Heart right ventricle (tissue), 16 donors: Measurements from ENCODE around the gene NUP42. TPM values are rescaled to one million over a fixed set of nuclear protein-coding genes. Genes with fewer than 3 reads are reported as not detected.
A peak's percentile ranks its signal among the peaks of the same experiment; 100 is the strongest.

Source experiments
- ATAC-seq, 8 donors: fragments of 200-7000 bp; cut with Tn5 transposase; one replicate each; pipeline ENCODE4 v1.9.1; 2020; ENCODE audit warnings: mild to moderate bottlenecking in 8 of 8, moderate library complexity in 8 of 8, moderate number of reproducible peaks in 1 of 8
- DNase-seq, 2 donors: peaks; one replicate each; pipeline ENCODE4 v3.0.0-alpha.2; 2020
- H3K27ac ChIP-seq, 10 donors: fragments of 200-600 bp; sonication (generic) in 2 of 10; one replicate each; pipeline versions ENCODE4 v1.5.0 to v1.8.0; 2020 to 2022; ENCODE audit warnings: mild to moderate bottlenecking in 3 of 10
- H3K27me3 ChIP-seq, 7 donors: fragments of 200-600 bp; one replicate each; pipeline ENCODE4 v1.8.0; 2021 to 2022; ENCODE audit warnings: mild to moderate bottlenecking in 2 of 7
- H3K36me3 ChIP-seq, 9 donors: fragments of 200-600 bp; sonication (generic) in 1 of 9; one replicate each; pipeline versions ENCODE4 v1.5.0 to v1.8.0; 2020 to 2022; ENCODE audit warnings: mild to moderate bottlenecking in 2 of 9
- H3K4me1 ChIP-seq, 9 donors: fragments of 200-600 bp; sonication (generic) in 1 of 9; one replicate each; pipeline versions ENCODE4 v1.5.0 to v1.8.0; 2020 to 2022; ENCODE audit warnings: mild to moderate bottlenecking in 4 of 9
- H3K4me3 ChIP-seq, 10 donors: fragments of 200-600 bp; sonication (generic) in 2 of 10; one replicate each; pipeline versions ENCODE4 v1.5.0 to v1.8.0; 2020 to 2022; ENCODE audit warnings: mild to moderate bottlenecking in 7 of 10, moderate library complexity in 2 of 10
- H3K9me3 ChIP-seq, 11 donors: fragments of 200-600 bp in 10 of 11; sonication (generic) in 2 of 11; one replicate each; pipeline versions ENCODE4 v1.5.0 to v1.8.0; 2013 to 2022; ENCODE audit warnings: mild to moderate bottlenecking in 2 of 11, control low read depth in 1 of 11, moderate library complexity in 1 of 11
- WGBS, 2 donors: extraction: QIAGEN DNeasy Blood & Tissue Kit; methylation state at CpG; one replicate each; pipeline ENCODE4 v1.1.7; 2013; ENCODE audit warnings: inconsistent platforms in 1 of 2; 5-methylcytosine and 5-hydroxymethylcytosine counted together
- intact Hi-C, 10 donors: fragments of 100-400 bp; cut with DNase I; formaldehyde crosslinking; loops; one replicate each; pipeline versions ENCODE4 v1.11.1 to v1.14.2; 2022
- polyA plus RNA-seq, 2 donors: library from polyadenylated mRNA; stranded (reverse); fragments of 200-250 nt; gene quantifications; one replicate each; pipeline ENCODE4 v1.2.3, GENCODE V29; 2013
- total RNA-seq, 10 donors: library from RNA; stranded (reverse); fragmentation: NEBNext Ultra II Directional in 3 of 10; extraction: Animal tissue kit (Norgen Biotek cat#: 25700) in 3 of 10; gene quantifications; one replicate each; pipeline versions ENCODE4 v1.2.1 to v1.2.4, GENCODE V29; 2021 to 2023
- TF ChIP-seq, protein P1 (sequence below), 9 donors: fragments of 200-600 bp; sonication (generic) in 2 of 9; IDR thresholded peaks; one replicate each; pipeline versions ENCODE4 v1.5.0 to v1.8.0; 2021 to 2022; ENCODE audit warnings: antibody characterized with exemption in 9 of 9, mild to moderate bottlenecking in 5 of 9, moderate library complexity in 1 of 9
- donor health status: Arrhythmogenic right ventricular cardiomyopathy.
- donor health status: ischemic (EF 13 %, LVEDD 7.1; RV severe dilation, severe dysfunction).
- donor health status: healthy with polysubstance abuse.
- donor health status: DM: no; HTN: yes; CAD: no.
- donor health status: DM: no; HTN: no; CAD: no.
- donor health status: ischemic (EF 25% LVEDD 6.9; RV normal size, moderate dysfunction).
- donor health status: ischemic (EF 25% LVEDD 5.7; RV mildly dilated, moderate dysfunction).
- donor health status: healthy.
- donor health status: DM: yes; HTN: yes; CAD: no.
- donor health status: Ischemic cardiomyopathy.
- donor health status: ischemic (EF 35%, LVEDD 5.7; RV mildly dilated, moderate dysfunction).
- donor health status: nonischemic (EF 11% LVEDD 7.7; RV severe dilation, severe dysfunction).
- donor health status: DM: yes; HTN: yes; CAD: no.
- donor health status: PGD.
- donor health status: ischemic (EF 29% LVEDD 5.4; RV normal size, mild dysfunction).
- donor health status: nonischemic (EF 23%, LVEDD 6.1; RV moderate dilation, normal function).

NUP42 gene
- total and polyA plus RNA-seq, 12 donors, result 14.7 to 26.1 (median 21.0) TPM

GRCh38 chr7:23238983-23239652 lies 57.3 kb downstream of the NUP42 start:
- Histone ChIP-seq H3K27me3 (no peaks in the 10 kb centered on the region), H3K4me3 (no peak overlapping the region), H3K9me3 (no peaks in the 10 kb centered on the region), H3K27ac (no peak overlapping the region), H3K36me3 (no peaks in the 10 kb centered on the region), H3K4me1 (peaks cover 0 to 18% (median 0%) of the 10 kb centered on the region in 9 donors)
- intact Hi-C loops, result no loop called here
- ATAC-seq, result no peak
- WGBS, 2 donors, result 91 to 92% methylated on average over 11 of the region's 11 CpGs
- DNase-seq, result no peak
- TF ChIP-seq, protein P1, sequence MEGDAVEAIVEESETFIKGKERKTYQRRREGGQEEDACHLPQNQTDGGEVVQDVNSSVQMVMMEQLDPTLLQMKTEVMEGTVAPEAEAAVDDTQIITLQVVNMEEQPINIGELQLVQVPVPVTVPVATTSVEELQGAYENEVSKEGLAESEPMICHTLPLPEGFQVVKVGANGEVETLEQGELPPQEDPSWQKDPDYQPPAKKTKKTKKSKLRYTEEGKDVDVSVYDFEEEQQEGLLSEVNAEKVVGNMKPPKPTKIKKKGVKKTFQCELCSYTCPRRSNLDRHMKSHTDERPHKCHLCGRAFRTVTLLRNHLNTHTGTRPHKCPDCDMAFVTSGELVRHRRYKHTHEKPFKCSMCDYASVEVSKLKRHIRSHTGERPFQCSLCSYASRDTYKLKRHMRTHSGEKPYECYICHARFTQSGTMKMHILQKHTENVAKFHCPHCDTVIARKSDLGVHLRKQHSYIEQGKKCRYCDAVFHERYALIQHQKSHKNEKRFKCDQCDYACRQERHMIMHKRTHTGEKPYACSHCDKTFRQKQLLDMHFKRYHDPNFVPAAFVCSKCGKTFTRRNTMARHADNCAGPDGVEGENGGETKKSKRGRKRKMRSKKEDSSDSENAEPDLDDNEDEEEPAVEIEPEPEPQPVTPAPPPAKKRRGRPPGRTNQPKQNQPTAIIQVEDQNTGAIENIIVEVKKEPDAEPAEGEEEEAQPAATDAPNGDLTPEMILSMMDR (IDR thresholded peaks at IDR 0.05), result no peak

- H3K27me3 ChIP-seq, result no peaks in the 10 kb centered on the region
- intact Hi-C loops, result loop anchor here in 4 of 10 donors (10.0 kb wide), 2 partner anchors 45 to 135 kb away; partner anchors contain the start of gene KLHL7 (in 2 of the 4)
- TF ChIP-seq, protein P1 (IDR thresholded peaks at IDR 0.05), result no peak
- no peak overlapping the region for H3K4me3 ChIP-seq
- H3K27ac ChIP-seq, result no peak overlapping the region
- H3K36me3 ChIP-seq, result no peaks in the 10 kb centered on the region
- WGBS, 2 donors, result 78 to 84% methylated on average over 5 of the region's 5 CpGs
- no peak for ATAC-seq
- H3K4me1 ChIP-seq, result peaks cover 0 to 16% (median 0%) of the 10 kb centered on the region in 9 donors
- no peaks in the 10 kb centered on the region for H3K9me3 ChIP-seq
- no peak for DNase-seq
Observed at GRCh38 chr7:23239698-23240097, 57.9 kb downstream of the NUP42 start.

GRCh38 chr7:23242321-23242720 lies 60.5 kb downstream of the NUP42 start:
- DNase-seq (no peak), ATAC-seq (peak in 1 of 8 donors; percentile 13)
- H3K27ac ChIP-seq, result peak overlapping the region in 5 of 10 donors; percentile 23 to 76 (median 64)
- H3K4me3 ChIP-seq, result no peak overlapping the region
- intact Hi-C loops, result loop anchor here in 4 of 10 donors (10.0 kb wide), 2 partner anchors 48 to 138 kb away; partner anchors contain the start of gene KLHL7 (in 2 of the 4)
- peaks cover 0 to 3% (median 0%) of the 10 kb centered on the region in 7 donors for H3K27me3 ChIP-seq
- H3K36me3 ChIP-seq, result no peaks in the 10 kb centered on the region
- WGBS, 2 donors, result 41 to 52% methylated on average over 3 of the region's 3 CpGs
- no peaks in the 10 kb centered on the region for H3K9me3 ChIP-seq
- TF ChIP-seq, protein P1 (IDR thresholded peaks at IDR 0.05), result no peak
- H3K4me1 ChIP-seq, result peaks cover 0 to 29% (median 9%) of the 10 kb centered on the region in 9 donors

GRCh38 chr7:23242935-23243334 lies 61.1 kb downstream of the NUP42 start:
- DNase-seq (no peak), ATAC-seq (no peak)
- H3K4me3 ChIP-seq, result no peak overlapping the region
- 56 to 58% methylated on average over 4 of the region's 4 CpGs for WGBS, 2 donors
- TF ChIP-seq, protein P1 (IDR thresholded peaks at IDR 0.05), result no peak
- peak overlapping the region in 6 of 10 donors; percentile 23 to 76 (median 64) for H3K27ac ChIP-seq
- peaks cover 0 to 29% (median 14%) of the 10 kb centered on the region in 9 donors for H3K4me1 ChIP-seq
- H3K9me3 ChIP-seq, result no peaks in the 10 kb centered on the region
- H3K27me3 ChIP-seq, result peaks cover 0 to 9% (median 0%) of the 10 kb centered on the region in 7 donors
- H3K36me3 ChIP-seq, result no peaks in the 10 kb centered on the region
- intact Hi-C loops, result loop anchor here in 4 of 10 donors (10.0 kb wide), 2 partner anchors 48 to 138 kb away; partner anchors contain the start of gene KLHL7 (in 2 of the 4)
